Renal pelvis (tissue), 12 donors: ENCODE measurements around the gene IFNE. TPM values are rescaled to one million over a fixed set of nuclear protein-coding genes. Genes with fewer than 3 reads are reported as not detected.

Experiments
- DNase-seq: peaks from one replicate; pipeline ENCODE4 v3.0.0-alpha.2; 2013
- long read RNA-seq, 16 experiments: transcript quantifications; one replicate each; lab custom pipeline, GENCODE V29; 2026
- polyA plus RNA-seq, 3 donors: library from polyadenylated mRNA; unstranded; fragments of 120-200 nt; gene quantifications; one replicate each; pipeline ENCODE4 v1.2.1, GENCODE V29; 2013; ENCODE audit not compliant: insufficient read length in 3 of 3

Gene IFNE
- under 1 TPM; 0.10 to 0.49 (median 0.40) TPM for polyA plus RNA-seq
- long read RNA-seq, donor 1: 0 reads
- long read RNA-seq, donor 2: 0 reads
- long read RNA-seq, donor 3: 0 reads
- long read RNA-seq, donor 4: 0 reads
- long read RNA-seq, donor 5: 0 reads
- long read RNA-seq, donor 6: 0 reads
- long read RNA-seq, donor 7: 0 reads
- long read RNA-seq, donor 8: 0 reads
- long read RNA-seq, donor 9: 0 reads
- long read RNA-seq, donor 10: 0 reads
- long read RNA-seq, donor 11: 0 reads
- long read RNA-seq, donor 12, partial matches to known transcripts: 0 of 1 reads
- long read RNA-seq, donor 12, other reads (novel, unspliced or antisense): 0 of 1 reads
- long read RNA-seq, donor 13, partial matches to known transcripts: 0 of 1 reads
- long read RNA-seq, donor 13, other reads (novel, unspliced or antisense): 0 of 1 reads
- long read RNA-seq, donor 14: 0 reads
- long read RNA-seq, donor 15: 0 reads
- long read RNA-seq, donor 16: 0 reads

GRCh38 chr9:21482213-21482612 lies at the start of gene IFNE:
Gene IFNE (minus strand): TSS chr9:21482313. CDS start chr9:21481694, 619 bp downstream.
- no peak for DNase-seq

GRCh38 chr9:21528123-21528808 lies 46.2 kb upstream of the IFNE start:
- no peak for DNase-seq

GRCh38 chr9:21527579-21527978 lies 45.5 kb upstream of the IFNE start:
- DNase-seq: no peak

GRCh38 chr9:21525174-21525573 lies 43.1 kb upstream of the IFNE start:
- no peak for DNase-seq

- DNase-seq: no peak
Observed at GRCh38 chr9:21524099-21524830, 42.2 kb upstream of the IFNE start.

- DNase-seq: no peak
Observed at GRCh38 chr9:21523021-21524014, 41.2 kb upstream of the IFNE start.

- no peak for DNase-seq
Observed at GRCh38 chr9:21522348-21522747, 40.2 kb upstream of the IFNE start.

GRCh38 chr9:21521448-21521847 lies 39.3 kb upstream of the IFNE start:
- DNase-seq: no peak

- no peak for DNase-seq
Observed at GRCh38 chr9:21520501-21521228, 38.6 kb upstream of the IFNE start.

GRCh38 chr9:21519855-21520434 lies 37.8 kb upstream of the IFNE start:
- DNase-seq: no peak

GRCh38 chr9:21516796-21517195 lies 34.7 kb upstream of the IFNE start:
- no peak for DNase-seq

GRCh38 chr9:21513431-21513830 lies 31.3 kb upstream of the IFNE start:
- DNase-seq: no peak

- DNase-seq: no peak
Observed at GRCh38 chr9:21510806-21511205, 28.7 kb upstream of the IFNE start.

- DNase-seq: no peak
Observed at GRCh38 chr9:21507483-21507790, 25.3 kb upstream of the IFNE start.

- DNase-seq: no peak
Observed at GRCh38 chr9:21506626-21507482, 24.7 kb upstream of the IFNE start.

- DNase-seq: no peak
Observed at GRCh38 chr9:21505425-21506179, 23.5 kb upstream of the IFNE start.

GRCh38 chr9:21504894-21505293 lies 22.8 kb upstream of the IFNE start:
- DNase-seq: no peak

- DNase-seq: no peak
Observed at GRCh38 chr9:21504113-21504512, 22.0 kb upstream of the IFNE start.

- DNase-seq: no peak
Observed at GRCh38 chr9:21502586-21502985, 20.5 kb upstream of the IFNE start.
